Measurements from ENCODE around the gene POLE2. TPM values are rescaled to one million over a fixed set of nuclear protein-coding genes. Genes with fewer than 3 reads are reported as not detected.

POLE2 gene
- total and polyA plus RNA-seq, 2 of the 13 experiments (the other 11 are each of a cell fraction or from before 2014, with no cell fraction given) = 16.6 to 37.0 TPM

- TF ChIP-seq ZNF792 (CRISPR knock-in tag; IDR thresholded peaks at IDR 0.05) = peak; percentile 76; the same call in 1 of the 2 replicates
- peak; percentile 80 for TF ChIP-seq HMG20B (CRISPR knock-in tag; conservative IDR thresholded peaks at IDR 0.05)
- TF ChIP-seq ZNF44 (CRISPR knock-in tag; IDR thresholded peaks at IDR 0.05) = no peak
- no peak for TF ChIP-seq CREB1 (IDR thresholded peaks at IDR 0.05)
- peak; percentile 60 for TF ChIP-seq CREB1 (CRISPR knock-in tag; IDR thresholded peaks at IDR 0.05)
- peak; percentile 71 for TF ChIP-seq PPARG (CRISPR knock-in tag; conservative IDR thresholded peaks at IDR 0.05)
- peak; percentile 92 for TF ChIP-seq GATAD2A (CRISPR knock-in tag; IDR thresholded peaks at IDR 0.05)
- TF ChIP-seq ZNF367 (CRISPR knock-in tag; IDR thresholded peaks at IDR 0.05; ENCODE audit: borderline replicate concordance) = 0 out of 2 replicates have a peak, but pooled peaks have one; percentile 47
- no peak for TF ChIP-seq ZNF280B (CRISPR knock-in tag; IDR thresholded peaks at IDR 0.05; ENCODE audit: borderline replicate concordance)
- peak; percentile 81 for TF ChIP-seq FOXK2 (IDR thresholded peaks at IDR 0.05)
- TF ChIP-seq ASH2L (IDR thresholded peaks at IDR 0.05; ENCODE audit: insufficient read length, low read depth, low read length) = peak; percentile 67
- TF ChIP-seq SMC3 (IDR thresholded peaks at IDR 0.05; ENCODE audit: low read length) = 0 out of 2 replicates have a peak, but pooled peaks have one; percentile 10
- TF ChIP-seq NCOA2 (CRISPR knock-in tag; IDR thresholded peaks at IDR 0.05) = peak; percentile 84
- no peak for TF ChIP-seq ZNF777 (CRISPR knock-in tag; IDR thresholded peaks at IDR 0.05)
- 0 out of 2 replicates have a peak, but pooled peaks have one; percentile 52 for TF ChIP-seq ZNF33A (CRISPR knock-in tag; IDR thresholded peaks at IDR 0.05; ENCODE audit: borderline replicate concordance)
- peak; percentile 69; the same call in 1 of the 2 replicates for TF ChIP-seq MYPOP (CRISPR knock-in tag; IDR thresholded peaks at IDR 0.05)
- TF ChIP-seq MEF2D (CRISPR knock-in tag; IDR thresholded peaks at IDR 0.05) = 0 out of 2 replicates have a peak, but pooled peaks have one; percentile 42
- peak; percentile 69; the same call in 1 of the 2 replicates for TF ChIP-seq SPEN (CRISPR knock-in tag; IDR thresholded peaks at IDR 0.05; ENCODE audit: low read depth)
- no peak for TF ChIP-seq ZNF678 (CRISPR knock-in tag; IDR thresholded peaks at IDR 0.05)
- TF ChIP-seq TBX3 (IDR thresholded peaks at IDR 0.05; ENCODE audit: borderline replicate concordance) = peak; percentile 58; the same call in 1 of the 2 replicates
- peak; percentile 73 for TF ChIP-seq ELF3 (CRISPR knock-in tag; IDR thresholded peaks at IDR 0.05)
- peak; percentile 79; the same call in 1 of the 2 replicates for TF ChIP-seq CBX5 (CRISPR knock-in tag; IDR thresholded peaks at IDR 0.05; ENCODE audit: borderline replicate concordance)
- TF ChIP-seq THAP11 (CRISPR knock-in tag; IDR thresholded peaks at IDR 0.05) = peak; percentile 59; the same call in 1 of the 2 replicates
- TF ChIP-seq MXD4 (CRISPR knock-in tag; IDR thresholded peaks at IDR 0.05) = 0 out of 2 replicates have a peak, but pooled peaks have one; percentile 61
- no peak for TF ChIP-seq GPN1 (CRISPR knock-in tag; IDR thresholded peaks at IDR 0.05; ENCODE audit: borderline replicate concordance)
- TF ChIP-seq USF2 (IDR thresholded peaks at IDR 0.05; ENCODE audit: low read depth, low read length) = no peak
- TF ChIP-seq USF2 (CRISPR knock-in tag; IDR thresholded peaks at IDR 0.05; ENCODE audit: borderline replicate concordance) = no peak
- peak; percentile 81; the same call in 1 of the 2 replicates for TF ChIP-seq FOXK1 (CRISPR knock-in tag; IDR thresholded peaks at IDR 0.05; ENCODE audit: borderline replicate concordance, low read depth)
- TF ChIP-seq STAG1 (CRISPR knock-in tag; IDR thresholded peaks at IDR 0.05) = peak; percentile 40; the same call in 1 of the 2 replicates
Measured at GRCh38 chr14:49641697-49642129, 46.3 kb downstream of the POLE2 start (continued).
